Lower leg skin (tissue), 3 donors: Measurements from ENCODE around the gene NMB.

Source experiments
- CTCF ChIP-seq, 3 donors: fragments of 450-650 bp; IDR thresholded peaks; one replicate each; pipeline ENCODE4 v1.5.1; 2016; ENCODE audit warnings: antibody characterized with exemption in 3 of 3, mild to moderate bottlenecking in 3 of 3, moderate library complexity in 2 of 3
- POLR2A ChIP-seq, 2 donors: fragments of 450-650 bp; IDR thresholded peaks; one replicate each; pipeline ENCODE4 v1.6.1; 2016 to 2017; ENCODE audit warnings: antibody characterized with exemption in 2 of 2, mild to moderate bottlenecking in 1 of 2, moderate library complexity in 1 of 2

- TF ChIP-seq CTCF (IDR thresholded peaks at IDR 0.05), result no peak
- TF ChIP-seq POLR2A (IDR thresholded peaks at IDR 0.05), result no peak
These were observed at the start of gene NMB for GRCh38 chr15:84658080-84658787.
